GM19351 (cell line): ENCODE measurements around the gene GSN.
"Not testable (repeated sequence)": the region's sequence is repeated elsewhere in the genome, so short reads cannot be mapped to it uniquely, and the experiment has no call there.

Experiments used
- ATAC-seq: cut with Tn5 transposase; IDR thresholded peaks from one replicate; pipeline ENCODE4 v1.9.1; 2021; ENCODE audit warnings: mild to moderate bottlenecking, moderate library complexity; ENCODE audit not compliant: unreplicated experiment

Gene GSN

GRCh38 chr9:121286688-121286972 is 18.7 kb downstream of the GSN start:
- no peak for ATAC-seq

- ATAC-seq: no peak
Measured at GRCh38 chr9:121286973-121287741, 19.2 kb downstream of the GSN start.

- no peak for ATAC-seq
Measured at GRCh38 chr9:121288673-121289025, 20.7 kb downstream of the GSN start.

GRCh38 chr9:121289026-121289771 is 21.2 kb downstream of the GSN start:
- no peak for ATAC-seq

- no peak for ATAC-seq
Measured at GRCh38 chr9:121289772-121290370, 21.9 kb downstream of the GSN start.

GRCh38 chr9:121291536-121291935 is 23.6 kb downstream of the GSN start:
- ATAC-seq: not testable (repeated sequence)

- no peak for ATAC-seq
Measured at GRCh38 chr9:121292051-121292450, 24.1 kb downstream of the GSN start.

GRCh38 chr9:121292801-121293241 is 24.9 kb downstream of the GSN start:
- ATAC-seq: no peak

GRCh38 chr9:121294151-121294743 is 26.3 kb downstream of the GSN start:
- ATAC-seq: no peak

- ATAC-seq: no peak
Measured at GRCh38 chr9:121294866-121295661, 27.1 kb downstream of the GSN start.

GRCh38 chr9:121295662-121296191 is 27.8 kb downstream of the GSN start:
- ATAC-seq: no peak

GRCh38 chr9:121296213-121297127 is 28.5 kb downstream of the GSN start:
- ATAC-seq: peak; percentile 50

- no peak for ATAC-seq
Measured at GRCh38 chr9:121297389-121297788, 29.4 kb downstream of the GSN start.

GRCh38 chr9:121298016-121298538 is 30.1 kb downstream of the GSN start:
- ATAC-seq: no peak

- ATAC-seq: no peak
Measured at GRCh38 chr9:121298689-121299466, 30.9 kb downstream of the GSN start.

GRCh38 chr9:121299467-121300282 is 31.7 kb downstream of the GSN start:
- peak; percentile 55 for ATAC-seq

GRCh38 chr9:121300283-121301119 is 32.5 kb downstream of the GSN start:
- no peak for ATAC-seq
